ENCODE measurements around the gene EIF2D. TPM values are rescaled to one million over a fixed set of nuclear protein-coding genes. Genes with fewer than 3 reads are reported as not detected.

EIF2D gene
- total RNA-seq, 6 donors from 2014 or later = 32.6 to 84.9 (median 45.4) TPM

GRCh38 chr1:206554211-206554610 lies 58.1 kb downstream of the EIF2D start:
- no peak for TF ChIP-seq EP300 (IDR thresholded peaks at IDR 0.05)
- TF ChIP-seq POLR2A (IDR thresholded peaks at IDR 0.05) = no peak
- TF ChIP-seq, protein P1, sequence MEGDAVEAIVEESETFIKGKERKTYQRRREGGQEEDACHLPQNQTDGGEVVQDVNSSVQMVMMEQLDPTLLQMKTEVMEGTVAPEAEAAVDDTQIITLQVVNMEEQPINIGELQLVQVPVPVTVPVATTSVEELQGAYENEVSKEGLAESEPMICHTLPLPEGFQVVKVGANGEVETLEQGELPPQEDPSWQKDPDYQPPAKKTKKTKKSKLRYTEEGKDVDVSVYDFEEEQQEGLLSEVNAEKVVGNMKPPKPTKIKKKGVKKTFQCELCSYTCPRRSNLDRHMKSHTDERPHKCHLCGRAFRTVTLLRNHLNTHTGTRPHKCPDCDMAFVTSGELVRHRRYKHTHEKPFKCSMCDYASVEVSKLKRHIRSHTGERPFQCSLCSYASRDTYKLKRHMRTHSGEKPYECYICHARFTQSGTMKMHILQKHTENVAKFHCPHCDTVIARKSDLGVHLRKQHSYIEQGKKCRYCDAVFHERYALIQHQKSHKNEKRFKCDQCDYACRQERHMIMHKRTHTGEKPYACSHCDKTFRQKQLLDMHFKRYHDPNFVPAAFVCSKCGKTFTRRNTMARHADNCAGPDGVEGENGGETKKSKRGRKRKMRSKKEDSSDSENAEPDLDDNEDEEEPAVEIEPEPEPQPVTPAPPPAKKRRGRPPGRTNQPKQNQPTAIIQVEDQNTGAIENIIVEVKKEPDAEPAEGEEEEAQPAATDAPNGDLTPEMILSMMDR (IDR thresholded peaks at IDR 0.05) = no peak
- TF ChIP-seq POLR2AphosphoS5 (IDR thresholded peaks at IDR 0.05) = no peak
- peak overlapping the region in 1 of 4 donors; percentile 7 for H3K27ac ChIP-seq
- H3K4me3 ChIP-seq = no peak overlapping the region
- DNase-seq = no peak
- WGBS, 2 donors = 87 to 96% methylated on average over 3 of the region's 3 CpGs
- no peaks in the 10 kb centered on the region for H3K27me3 ChIP-seq
- H3K36me3 ChIP-seq = no peaks in the 10 kb centered on the region
- H3K4me1 ChIP-seq = peaks cover 37 to 76% (median 63%) of the 10 kb centered on the region in 4 donors
- no peaks in the 10 kb centered on the region for H3K9me3 ChIP-seq
- no peak for ATAC-seq (ENCODE audit: low FRiP score in 2 of 2)

- whole genome bisulfite sequencing, 2 donors = 84 to 86% methylated on average over 2 to 3 of the region's 3 CpGs
- Histone ChIP-seq H3K9me3 (no peaks in the 10 kb centered on the region), H3K27me3 (no peaks in the 10 kb centered on the region), H3K27ac (peak overlapping the region in 3 of 4 donors; percentile 23 to 27 (median 27)), H3K4me1 (peaks cover 21 to 54% (median 43%) of the 10 kb centered on the region in 4 donors), H3K4me3 (no peak overlapping the region), H3K36me3 (no peaks in the 10 kb centered on the region)
- DNase-seq (no peak), ATAC-seq (ENCODE audit: low FRiP score in 2 of 2) (no peak)
- no peak for TF ChIP-seq POLR2AphosphoS5 (IDR thresholded peaks at IDR 0.05)
- TF ChIP-seq, protein P1 (IDR thresholded peaks at IDR 0.05) = no peak
- no peak for TF ChIP-seq EP300 (IDR thresholded peaks at IDR 0.05)
- TF ChIP-seq POLR2A (IDR thresholded peaks at IDR 0.05) = no peak
Observed at GRCh38 chr1:206551986-206552326, 60.3 kb downstream of the EIF2D start.

DNA sequence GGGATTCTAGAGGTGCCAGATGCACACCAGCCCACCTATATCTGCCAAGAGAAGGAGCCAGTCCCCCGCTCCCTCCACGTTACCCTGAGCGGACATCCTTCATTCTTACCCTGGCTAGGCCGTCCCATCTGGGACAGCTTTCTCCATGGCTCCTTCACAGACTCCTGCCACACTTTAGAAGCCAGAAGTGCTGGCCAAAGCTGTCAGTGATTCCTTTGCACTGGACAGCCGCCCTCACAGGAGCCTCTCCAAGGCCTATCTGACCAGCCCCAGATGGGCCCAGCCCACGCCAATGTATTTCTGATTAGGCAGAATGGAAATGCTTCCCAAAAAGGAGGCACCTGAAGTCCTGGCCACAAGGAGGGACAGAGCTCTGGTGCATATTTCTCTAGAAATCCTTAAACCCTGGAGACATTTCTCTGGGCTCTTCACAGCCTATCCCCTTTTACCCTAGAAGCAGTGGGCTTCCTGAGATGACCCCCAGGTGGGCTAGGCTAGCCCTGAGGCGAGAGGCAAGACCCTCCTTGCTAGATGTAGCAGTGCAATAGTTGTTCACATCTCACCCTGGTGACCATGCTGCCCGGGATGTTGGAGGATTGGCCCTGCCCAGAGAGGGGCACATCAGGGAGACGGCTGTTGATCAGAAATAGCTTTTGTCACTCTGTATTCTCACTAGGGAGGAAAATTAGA lies 60.8 kb downstream of the EIF2D start:
- TF ChIP-seq, protein P1 (IDR thresholded peaks at IDR 0.05) = no peak
- TF ChIP-seq POLR2AphosphoS5 (IDR thresholded peaks at IDR 0.05) = no peak
- no peak for TF ChIP-seq POLR2A (IDR thresholded peaks at IDR 0.05)
- TF ChIP-seq EP300 (IDR thresholded peaks at IDR 0.05) = no peak
- H3K4me3 ChIP-seq = no peak overlapping the region
- H3K4me1 ChIP-seq = peaks cover 16 to 49% (median 38%) of the 10 kb centered on the region in 4 donors
- H3K36me3 ChIP-seq = no peaks in the 10 kb centered on the region
- peak overlapping the region in 3 of 4 donors; percentile 23 to 27 (median 27) for H3K27ac ChIP-seq
- no peaks in the 10 kb centered on the region for H3K27me3 ChIP-seq
- H3K9me3 ChIP-seq = no peaks in the 10 kb centered on the region
- DNase-seq (no peak), ATAC-seq (ENCODE audit: low FRiP score in 2 of 2) (peak in 1 of 2 donors; percentile 25)
- 77 to 92% methylated on average over 9 of the region's 9 CpGs for WGBS, 2 donors

GRCh38 chr1:206550446-206550845 lies 61.8 kb downstream of the EIF2D start:
- no peak overlapping the region for H3K27ac ChIP-seq
- ATAC-seq (ENCODE audit: low FRiP score in 2 of 2) = peak in 1 of 2 donors; percentile 34
- WGBS, 2 donors = 50 to 83% methylated on average over 1 to 2 of the region's 2 CpGs

More at GRCh38 chr1:206550446-206550845, 61.8 kb downstream of the EIF2D start:
- Histone ChIP-seq H3K27me3 (no peaks in the 10 kb centered on the region), H3K4me3 (no peak overlapping the region), H3K36me3 (no peaks in the 10 kb centered on the region), H3K4me1 (peaks cover 9 to 39% (median 28%) of the 10 kb centered on the region in 4 donors), H3K9me3 (no peaks in the 10 kb centered on the region)
- TF ChIP-seq POLR2AphosphoS5 (IDR thresholded peaks at IDR 0.05) (no peak), POLR2A (IDR thresholded peaks at IDR 0.05) (no peak)
- TF ChIP-seq, protein P1 (IDR thresholded peaks at IDR 0.05) = peak in 1 of 6 experiments; percentile 30
- no peak for DNase-seq

All from upper lobe of left lung (tissue), 6 donors.